ENCODE measurements around the gene TPSB2.
"Not testable (repeated sequence)": the region's sequence is repeated elsewhere in the genome, so short reads cannot be mapped to it uniquely, and the experiment has no call there.

Gene TPSB2

GRCh38 chr16:1240436-1240835 lies 10.5 kb upstream of the TPSB2 start, which contains the start of gene TPSAB1:
Gene TPSAB1, plus strand, starts transcription at chr16:1240705. Its CDS starts 234 bp downstream, at chr16:1240939.
- DNase-seq: not testable (repeated sequence)

DNA sequence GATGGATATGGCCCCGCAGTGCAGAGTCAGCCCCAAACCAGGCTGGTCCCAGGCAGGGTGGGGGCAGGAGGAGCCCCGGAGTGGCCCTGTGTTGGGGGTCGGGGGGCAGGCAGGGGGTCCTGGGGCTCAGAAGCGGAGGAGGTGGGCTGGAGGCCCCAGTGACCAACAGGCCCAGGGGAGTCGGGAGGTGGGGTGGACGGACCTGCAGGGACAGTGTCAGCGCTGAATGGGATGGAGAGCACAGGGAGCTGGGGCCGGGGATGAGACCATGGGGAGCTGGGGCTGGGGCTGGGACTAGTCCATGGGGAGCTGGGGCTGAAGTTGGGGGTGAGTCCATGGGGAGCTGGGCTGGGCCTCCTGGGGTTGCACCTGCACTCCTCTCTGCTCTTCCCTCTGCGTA lies 9.6 kb upstream of the TPSB2 start:
- not testable (repeated sequence) for DNase-seq

DNA sequence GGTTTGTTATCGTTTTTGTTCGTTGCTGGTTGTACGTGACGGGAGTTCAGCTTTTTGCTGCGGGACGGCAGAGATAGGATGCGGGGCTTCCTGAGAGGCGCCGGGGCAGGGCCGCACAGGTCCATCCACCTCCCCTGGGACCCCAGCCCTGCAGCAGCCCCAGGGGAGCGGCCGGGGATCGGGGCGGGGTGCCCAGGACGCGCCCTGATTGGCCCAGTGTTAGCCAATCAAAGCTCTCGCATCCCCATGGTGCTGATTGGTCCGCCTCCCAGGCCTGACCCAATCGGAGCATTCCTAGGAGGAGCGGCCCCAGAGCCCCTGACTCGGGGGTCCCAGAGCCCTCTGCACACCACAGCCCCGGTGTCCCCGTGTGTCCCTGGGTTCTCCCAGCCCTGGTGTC lies 8.9 kb upstream of the TPSB2 start:
- not testable (repeated sequence) for DNase-seq

DNA sequence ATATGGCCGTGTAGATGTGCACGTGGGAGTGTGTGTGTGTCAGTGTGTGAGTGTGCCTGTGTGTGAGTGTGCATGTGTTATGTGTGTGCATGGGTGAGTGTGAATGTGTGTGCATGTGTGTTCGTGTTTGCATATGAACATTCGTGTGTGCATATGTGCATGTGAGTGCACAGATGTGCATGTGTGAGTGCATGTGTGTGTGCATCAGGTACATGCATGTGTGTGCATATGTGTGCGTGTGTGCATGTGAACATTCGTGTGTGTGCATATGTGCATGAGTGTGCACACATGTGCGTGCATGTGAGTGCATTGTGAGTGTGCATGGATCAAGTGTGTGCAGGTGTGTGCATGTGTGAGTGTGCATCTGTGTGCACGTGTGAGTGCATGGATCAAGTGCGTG lies 8.0 kb upstream of the TPSB2 start:
- DNase-seq: no peak

- not testable (repeated sequence) for DNase-seq
These were observed 6.7 kb upstream of the TPSB2 start for GRCh38 chr16:1236659-1237058.

DNA sequence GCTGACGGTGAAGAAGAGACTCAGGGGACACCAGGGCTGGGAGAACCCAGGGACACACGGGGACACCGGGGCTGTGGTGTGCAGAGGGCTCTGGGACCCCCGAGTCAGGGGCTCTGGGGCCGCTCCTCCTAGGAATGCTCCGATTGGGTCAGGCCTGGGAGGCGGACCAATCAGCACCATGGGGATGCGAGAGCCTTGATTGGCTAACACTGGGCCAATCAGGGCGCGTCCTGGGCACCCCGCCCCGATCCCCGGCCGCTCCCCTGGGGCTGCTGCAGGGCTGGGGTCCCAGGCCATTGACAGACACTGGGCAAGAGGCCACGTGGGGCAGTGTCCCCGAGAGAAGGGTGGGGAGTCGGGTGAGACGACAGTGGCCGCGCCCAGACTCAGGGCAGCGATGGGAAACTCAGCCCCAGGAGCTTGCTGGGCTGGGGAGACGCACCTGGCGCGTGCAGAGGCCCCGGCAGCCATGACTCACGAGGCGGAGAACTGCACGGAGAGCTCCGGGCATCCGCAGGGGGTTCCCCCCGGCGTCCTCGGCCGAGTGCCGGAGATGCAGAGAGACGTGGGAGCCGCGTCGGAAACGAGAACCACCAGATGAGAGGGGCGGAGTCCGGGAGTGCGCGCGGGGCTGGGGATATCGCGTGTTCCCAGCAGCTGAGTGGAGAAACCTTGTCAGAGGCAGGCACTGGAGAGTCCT lies 2.2 kb upstream of the TPSB2 start:
- not testable (repeated sequence) for DNase-seq

- not testable (repeated sequence) for DNase-seq
These were observed 1.3 kb upstream of the TPSB2 start for GRCh38 chr16:1231301-1231700.

GRCh38 chr16:1230471-1231212 lies 658 bp upstream of the TPSB2 start:
- DNase-seq: not testable (repeated sequence)

GRCh38 chr16:1229476-1229875 lies 508 bp downstream of the TPSB2 start:
- not testable (repeated sequence) for DNase-seq

DNA sequence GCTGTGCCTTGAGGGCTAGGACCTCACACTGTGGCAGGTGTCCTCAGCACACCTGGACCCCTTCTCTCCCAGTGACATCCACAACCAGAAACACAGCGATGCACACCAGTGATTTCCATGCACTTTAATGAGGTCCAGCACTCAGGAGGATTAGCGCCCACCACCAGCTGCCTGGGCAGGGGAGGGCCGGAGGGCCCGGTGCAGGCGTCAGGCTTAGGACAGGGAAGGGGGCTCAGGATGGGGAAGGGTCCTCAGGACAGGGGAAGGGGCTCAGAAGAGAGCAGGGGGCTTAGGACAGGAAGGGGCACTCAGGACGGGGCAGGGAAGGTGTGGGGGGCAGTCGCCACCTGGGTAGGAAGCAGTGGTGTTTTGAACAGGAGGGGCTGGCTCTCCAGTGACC lies 1.8 kb downstream of the TPSB2 start:
- not testable (repeated sequence) for DNase-seq

GRCh38 chr16:1226692-1227091 lies 3.3 kb downstream of the TPSB2 start:
- DNase-seq: not testable (repeated sequence)

DNA sequence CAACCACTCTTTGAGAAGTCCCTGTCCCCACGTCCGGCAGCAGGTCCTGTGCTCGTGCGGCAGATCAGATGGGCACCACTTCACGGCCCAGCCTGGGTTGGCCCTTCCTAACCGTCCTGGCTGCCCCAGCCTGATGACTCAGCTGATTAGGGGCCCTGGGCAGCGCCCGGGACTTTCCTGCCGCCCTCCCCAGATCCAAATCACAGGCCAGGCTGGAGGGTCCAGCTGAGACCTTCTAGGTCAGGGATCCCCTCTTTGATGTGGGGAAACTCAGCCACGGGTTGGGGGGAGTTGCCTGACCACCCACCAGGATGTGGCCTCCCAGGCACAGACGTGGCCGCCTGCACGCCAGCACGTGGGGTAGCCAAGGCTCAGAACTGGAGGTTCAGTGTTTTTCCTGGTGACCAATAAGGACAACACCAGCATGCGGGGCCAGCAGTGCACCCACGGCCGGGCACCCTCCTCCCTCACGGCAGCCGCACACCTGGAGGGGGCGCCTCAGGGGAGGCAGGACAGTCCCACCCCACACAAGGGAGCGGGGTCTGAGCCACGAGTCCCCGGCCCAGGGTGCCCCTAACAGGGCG lies 4.2 kb downstream of the TPSB2 start:
- DNase-seq: not testable (repeated sequence)

DNA sequence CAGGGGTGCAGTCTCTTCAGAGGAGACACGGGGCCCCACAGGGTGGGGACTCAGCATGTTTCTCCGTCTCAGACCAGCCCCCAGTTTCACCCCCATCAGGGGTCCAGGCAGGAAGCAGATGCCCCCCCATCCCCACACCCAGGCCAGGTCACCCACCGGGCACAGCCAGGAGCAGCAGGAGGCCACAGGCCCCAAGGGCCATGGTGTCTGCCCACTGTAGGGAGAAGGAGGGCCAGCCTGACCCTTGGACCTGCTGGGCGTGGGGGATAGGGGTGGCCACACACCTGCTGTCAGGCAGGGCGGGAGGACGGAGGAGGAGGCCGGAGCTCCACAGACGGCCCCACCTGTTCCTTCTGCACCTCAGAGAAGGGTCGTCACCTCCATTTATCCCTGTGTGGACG lies 4.9 kb downstream of the TPSB2 start, which contains the start of gene TPSG1:
Gene TPSG1 (minus strand): TSS at position 218 of the 401 bp plus-strand sequence. CDS start 16 bp downstream, at position 202.
- DNase-seq: no peak

- no peak for DNase-seq
These were observed 5.4 kb downstream of the TPSB2 start for GRCh38 chr16:1224558-1224957.

- no peak for DNase-seq
These were observed 6.4 kb downstream of the TPSB2 start for GRCh38 chr16:1223355-1224214.

DNA sequence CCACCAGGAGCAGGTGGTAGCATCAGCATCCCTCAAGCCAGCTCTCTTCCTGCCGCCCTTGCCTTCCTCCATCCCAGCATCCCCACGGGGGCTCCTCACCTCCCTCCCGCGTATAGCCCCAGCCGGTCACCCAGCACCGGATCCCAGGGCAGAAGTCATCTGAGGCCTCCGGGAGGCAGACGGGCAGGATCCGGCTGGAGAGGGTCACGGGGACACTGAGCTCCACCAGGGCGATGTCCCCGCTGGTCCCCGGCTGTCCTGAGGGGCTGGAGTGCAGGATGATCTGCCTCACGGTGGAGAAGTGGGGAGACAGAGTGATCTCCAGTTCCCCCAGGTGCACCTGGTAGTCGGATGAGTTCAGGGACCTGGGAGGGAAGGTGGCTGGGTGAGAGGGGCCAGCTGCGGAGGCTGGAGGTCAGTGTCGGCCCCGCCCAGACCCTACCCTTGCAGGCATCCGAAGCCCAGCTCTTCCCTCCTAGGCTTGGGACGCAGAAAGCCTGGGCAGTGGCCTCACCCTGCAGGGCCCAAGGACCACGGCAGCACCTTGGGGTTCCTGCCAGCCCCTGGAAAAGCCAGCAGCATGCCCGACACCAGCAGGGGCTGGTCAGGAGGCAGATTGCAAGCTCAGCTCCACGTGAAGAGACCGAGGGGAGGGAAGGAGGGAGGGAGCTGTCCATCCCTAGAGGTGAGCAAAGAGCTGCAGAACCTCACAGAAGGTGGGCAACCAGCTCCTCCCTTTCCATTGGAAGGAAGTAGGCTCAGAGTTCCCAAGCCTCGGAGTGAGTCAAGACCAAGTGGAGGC lies 7.2 kb downstream of the TPSB2 start:
- no peak for DNase-seq

DNA sequence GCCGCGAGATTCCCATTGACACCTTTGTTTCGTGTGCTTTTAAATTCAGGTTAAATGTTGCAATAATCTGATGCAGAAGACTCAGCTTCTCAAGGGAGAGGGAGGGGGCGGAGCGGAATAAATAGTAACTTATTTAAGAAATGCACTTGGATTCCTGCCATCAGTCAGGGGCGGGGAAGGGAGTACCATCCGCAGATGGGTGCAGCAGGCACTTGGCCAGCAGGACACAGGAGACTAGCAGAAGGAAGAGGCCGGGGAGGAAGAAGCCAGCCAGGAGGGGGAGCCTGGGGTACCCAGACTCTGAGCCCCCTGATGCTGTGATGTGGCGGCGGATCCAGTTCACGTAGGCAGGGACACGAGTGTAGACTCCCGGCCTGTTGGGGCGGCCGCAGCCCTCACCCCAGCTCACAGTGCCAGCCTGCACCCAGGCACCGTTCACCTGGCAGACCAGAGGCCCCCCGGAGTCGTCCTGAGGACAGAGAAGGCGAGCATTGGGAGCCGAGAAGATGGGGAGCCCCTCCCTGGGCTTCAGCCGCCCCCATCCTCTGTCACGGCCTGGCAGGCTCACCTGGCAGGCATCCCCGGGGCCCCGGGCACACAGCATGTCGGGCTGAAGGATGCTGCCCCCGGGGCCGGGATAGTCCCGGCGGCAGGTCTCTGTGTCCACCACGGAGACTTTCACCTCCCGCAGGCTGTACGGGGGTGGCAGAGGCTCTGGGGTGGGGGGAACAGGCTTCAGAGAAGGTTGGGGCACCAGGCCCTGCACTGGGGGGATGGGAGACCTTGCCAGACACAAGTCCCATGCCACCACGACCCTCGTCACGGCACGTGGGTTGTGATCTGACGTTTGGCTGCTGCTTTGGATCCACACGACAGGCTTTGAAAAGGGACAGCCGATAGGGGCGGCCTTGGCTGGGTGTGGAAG lies 8.1 kb downstream of the TPSB2 start:
- no peak for DNase-seq

GRCh38 chr16:1220841-1221627 lies 8.9 kb downstream of the TPSB2 start:
- DNase-seq: no peak

DNA sequence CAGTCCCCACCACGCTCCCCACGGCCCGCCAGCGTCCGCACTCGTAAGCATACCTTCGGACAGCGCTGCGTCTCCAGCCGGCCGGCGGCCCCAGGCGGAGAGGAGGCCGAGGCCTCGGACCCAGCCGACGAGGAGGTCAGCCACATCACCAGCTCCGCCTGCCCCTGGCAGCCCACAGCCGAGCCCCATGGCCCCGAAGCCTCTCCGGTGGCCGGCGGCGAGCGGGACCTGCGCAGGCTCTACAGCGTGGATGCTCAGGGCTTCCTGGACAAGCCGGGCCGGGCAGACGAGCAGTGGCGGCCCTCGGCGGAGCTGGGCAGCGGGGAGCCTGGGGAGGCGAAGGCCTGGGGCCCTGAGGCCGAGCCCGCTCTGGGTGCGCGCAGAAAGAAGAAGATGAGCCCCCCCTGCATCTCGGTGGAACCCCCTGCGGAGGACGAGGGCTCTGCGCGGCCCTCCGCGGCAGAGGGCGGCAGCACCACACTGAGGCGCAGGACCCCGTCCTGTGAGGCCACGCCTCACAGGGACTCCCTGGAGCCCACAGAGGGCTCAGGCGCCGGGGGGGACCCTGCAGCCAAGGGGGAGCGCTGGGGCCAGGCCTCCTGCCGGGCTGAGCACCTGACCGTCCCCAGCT lies 9.8 kb downstream of the TPSB2 start:
- DNase-seq: no peak
